Measurements from ENCODE around the gene CPPED1.

CPPED1 gene

DNA sequence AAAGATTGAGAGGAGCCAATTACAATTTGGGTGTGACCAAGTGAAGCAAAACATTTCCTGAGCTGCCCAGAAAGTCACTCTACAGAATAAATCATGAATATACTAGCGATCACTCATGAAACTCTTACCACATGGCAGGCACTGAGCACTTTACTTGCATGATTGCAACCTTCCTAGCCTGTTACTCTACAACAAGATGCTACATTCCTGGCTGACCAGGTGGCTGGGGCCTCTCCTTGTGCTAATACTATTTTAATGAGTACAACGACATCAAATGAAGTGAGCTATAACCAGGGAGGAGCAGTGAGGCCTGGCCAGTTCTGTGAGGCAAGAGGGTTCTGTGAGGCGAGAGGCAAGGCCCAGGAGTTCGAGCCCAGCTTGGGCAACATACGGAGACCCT is 75.2 kb downstream of the CPPED1 start:
- DNase-seq = peak; percentile 18

- no peak for DNase-seq
Observed at GRCh38 chr16:12724226-12724625, 79.5 kb downstream of the CPPED1 start.

- DNase-seq = no peak
Observed at GRCh38 chr16:12723681-12724080, 80.0 kb downstream of the CPPED1 start.

DNA sequence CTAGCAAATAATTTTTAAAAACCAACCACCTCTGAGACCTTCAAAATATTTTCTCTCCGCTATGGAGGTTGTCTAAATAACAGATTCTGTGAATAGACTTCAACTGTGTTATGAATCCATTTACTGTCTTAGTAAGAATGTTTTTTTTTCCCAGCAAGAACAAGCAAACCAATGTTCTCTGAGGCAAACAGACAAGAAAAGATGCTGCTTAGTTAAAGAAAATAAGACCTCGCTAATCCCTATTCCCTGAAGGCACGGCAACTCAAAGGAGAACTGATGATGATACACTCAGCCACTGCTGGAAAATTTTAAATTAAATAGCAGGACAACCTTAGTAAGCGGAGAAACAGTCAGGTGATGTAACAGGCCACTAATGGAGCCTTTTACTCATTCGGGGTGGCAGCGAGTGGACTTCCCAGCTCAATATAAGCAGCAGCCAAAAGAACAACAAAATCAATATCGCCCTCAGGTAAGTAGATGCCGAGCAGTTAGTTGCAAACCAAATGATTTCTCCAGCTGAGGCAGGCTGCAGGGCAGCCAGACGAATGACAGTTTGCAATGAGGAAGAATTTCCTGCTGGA is 81.8 kb downstream of the CPPED1 start:
- no peak for DNase-seq

- DNase-seq = no peak
Observed at GRCh38 chr16:12719972-12720371, 83.7 kb downstream of the CPPED1 start.

DNA sequence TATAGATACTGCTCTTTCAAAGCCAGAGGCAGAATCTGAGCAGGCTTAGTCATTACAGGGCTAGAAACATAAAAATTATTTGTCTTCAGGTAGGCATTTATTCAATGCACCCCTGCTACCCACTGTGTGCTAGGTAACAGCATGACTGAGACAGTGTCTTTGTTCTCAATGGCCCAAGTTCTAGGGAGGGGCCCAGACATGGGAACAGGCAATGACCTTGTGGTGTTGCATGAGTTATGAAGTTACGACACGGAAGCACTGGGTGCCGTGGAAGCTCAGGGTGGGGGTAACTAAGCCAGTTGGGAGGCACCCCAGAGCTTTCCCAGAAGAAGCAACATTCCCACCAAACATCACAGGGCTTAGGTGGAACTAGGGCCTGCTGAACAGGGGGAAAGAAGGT is 87.0 kb downstream of the CPPED1 start:
- no peak for DNase-seq

- DNase-seq = no peak
Observed at GRCh38 chr16:12709807-12710206, 93.9 kb downstream of the CPPED1 start.

DNA sequence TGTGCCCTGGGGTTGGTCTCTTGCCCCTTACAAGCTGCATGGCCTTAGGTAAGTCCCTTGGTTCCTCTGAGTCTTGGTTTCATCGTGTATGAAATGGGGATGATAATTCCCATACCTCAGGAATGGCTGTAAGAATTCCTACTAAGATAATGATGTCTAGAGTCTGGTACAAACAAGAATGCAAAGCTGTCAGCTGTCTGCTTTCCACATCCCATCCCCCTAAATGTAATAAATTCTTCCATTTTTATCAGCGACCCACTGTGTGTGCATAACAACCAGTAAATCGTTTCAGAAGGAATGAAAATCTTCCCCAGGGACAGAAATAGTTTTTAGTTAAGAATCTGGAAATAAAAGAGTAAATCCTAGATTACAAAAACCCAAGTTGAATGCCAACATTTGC is 95.4 kb downstream of the CPPED1 start:
- DNase-seq = no peak

GRCh38 chr16:12706628-12707027 is 97.1 kb downstream of the CPPED1 start:
- DNase-seq = no peak

DNA sequence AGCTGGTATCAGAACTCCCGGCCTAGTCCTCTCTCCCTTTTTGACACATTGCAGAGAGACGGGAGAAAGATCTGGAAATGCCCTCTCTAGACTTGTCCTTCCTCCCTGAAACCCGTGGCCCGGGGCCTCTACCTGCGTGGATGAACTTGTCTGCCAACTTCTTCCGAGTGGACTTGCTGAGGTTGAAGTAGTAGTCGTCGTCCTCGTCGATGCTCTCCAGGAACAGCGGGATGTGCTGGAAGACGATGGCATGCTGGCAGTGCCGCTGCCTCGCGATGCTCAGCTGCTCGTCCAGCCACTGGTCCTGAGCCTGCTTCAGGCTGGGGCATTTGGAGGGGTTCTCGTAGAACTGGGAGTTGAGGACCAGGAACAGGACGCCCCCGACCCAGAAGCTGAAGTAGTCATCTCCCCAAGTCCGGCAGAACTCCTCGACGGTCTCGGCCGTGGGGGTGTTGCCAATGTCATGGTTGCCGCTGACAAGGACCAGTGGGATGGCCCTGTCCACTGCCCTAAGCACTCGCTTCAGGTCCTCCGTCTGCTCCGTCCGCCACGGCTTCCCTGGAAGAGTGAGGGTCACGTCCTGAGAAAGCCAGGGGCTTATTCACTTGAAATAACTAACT is 99.1 kb downstream of the CPPED1 start:
- DNase-seq = no peak

GRCh38 chr16:12703935-12704334 is 99.8 kb downstream of the CPPED1 start:
- no peak for DNase-seq

DNA sequence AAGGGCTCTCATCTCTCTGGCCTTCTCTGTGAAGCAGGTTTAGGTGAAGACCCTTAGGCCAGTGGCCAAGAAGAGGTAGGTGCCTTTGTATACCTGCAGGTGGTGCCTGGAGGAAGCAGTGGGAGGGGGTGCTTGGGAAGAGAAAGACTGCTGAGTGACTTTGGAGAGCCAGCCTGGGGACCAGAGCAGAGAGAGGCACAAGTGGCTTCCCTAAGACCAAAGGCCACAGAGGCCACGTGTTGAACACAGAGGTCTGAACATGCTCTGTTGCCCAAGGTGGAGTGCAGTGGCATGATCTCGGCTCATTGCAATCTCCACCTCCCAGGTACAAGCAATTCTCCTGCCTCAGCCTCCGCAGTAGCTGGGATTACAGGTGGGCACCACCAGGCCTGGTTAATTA is 103.5 kb downstream of the CPPED1 start:
- no peak for DNase-seq

GRCh38 chr16:12699161-12699560 is 104.5 kb downstream of the CPPED1 start:
- DNase-seq = no peak

DNA sequence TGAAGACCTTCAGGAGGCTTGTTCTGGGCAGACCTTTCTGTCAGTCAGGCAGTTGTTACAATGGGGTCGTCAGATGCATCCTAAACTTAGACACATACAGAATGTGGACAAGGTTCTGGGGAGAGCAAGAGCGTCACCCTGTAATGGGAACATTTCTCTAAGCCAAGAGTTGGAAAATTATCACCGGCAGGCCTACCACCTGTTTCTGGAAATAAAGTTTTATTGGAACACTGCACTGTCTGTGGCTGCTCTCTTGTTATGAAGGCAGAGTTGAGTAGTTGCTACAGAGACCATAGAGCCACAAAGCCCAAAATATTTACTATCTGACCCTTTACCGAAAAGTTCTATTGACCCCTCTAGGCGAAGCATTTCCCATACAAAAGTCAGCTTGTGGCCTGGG is 106.2 kb downstream of the CPPED1 start:
- DNase-seq = no peak

DNA sequence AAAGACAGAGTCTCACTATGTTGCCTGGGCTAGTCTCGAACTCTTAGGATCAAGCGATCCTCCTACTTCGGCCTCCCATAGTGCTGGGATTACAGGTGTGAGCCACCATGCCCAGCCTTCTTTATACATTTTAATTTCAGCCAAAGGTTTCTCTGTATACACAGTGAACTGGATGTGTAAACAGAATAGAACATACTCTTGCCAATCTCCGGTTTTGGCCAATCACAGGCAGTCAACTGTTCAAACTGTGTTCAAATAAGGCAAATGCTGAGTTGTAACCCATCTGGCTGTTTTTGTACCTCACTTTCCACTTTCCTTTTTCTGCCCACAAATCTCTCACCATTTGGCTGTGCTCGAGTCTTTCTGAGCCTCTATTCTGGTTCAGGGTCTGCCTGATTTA is 108.2 kb downstream of the CPPED1 start:
- no peak for DNase-seq

DNA sequence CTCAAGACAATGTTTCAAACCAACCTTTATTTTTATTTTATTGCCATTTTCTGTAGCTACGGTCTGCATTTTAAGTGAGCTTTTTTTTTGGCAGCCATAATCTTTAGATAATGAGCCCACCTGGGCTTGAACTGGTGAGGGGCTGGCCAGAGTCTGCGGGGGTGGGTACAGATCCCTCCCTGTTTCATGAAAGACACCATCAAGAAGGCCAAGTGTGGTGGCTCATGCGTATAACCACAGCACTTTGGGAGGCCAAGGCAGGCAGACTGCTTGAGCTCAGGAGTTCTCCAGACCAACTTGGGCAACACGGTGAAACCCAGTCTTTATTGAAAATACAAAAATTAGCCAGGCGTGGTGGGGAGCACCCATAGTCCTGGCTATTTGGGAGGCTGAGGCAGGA is 113.7 kb downstream of the CPPED1 start:
- no peak for DNase-seq

DNA sequence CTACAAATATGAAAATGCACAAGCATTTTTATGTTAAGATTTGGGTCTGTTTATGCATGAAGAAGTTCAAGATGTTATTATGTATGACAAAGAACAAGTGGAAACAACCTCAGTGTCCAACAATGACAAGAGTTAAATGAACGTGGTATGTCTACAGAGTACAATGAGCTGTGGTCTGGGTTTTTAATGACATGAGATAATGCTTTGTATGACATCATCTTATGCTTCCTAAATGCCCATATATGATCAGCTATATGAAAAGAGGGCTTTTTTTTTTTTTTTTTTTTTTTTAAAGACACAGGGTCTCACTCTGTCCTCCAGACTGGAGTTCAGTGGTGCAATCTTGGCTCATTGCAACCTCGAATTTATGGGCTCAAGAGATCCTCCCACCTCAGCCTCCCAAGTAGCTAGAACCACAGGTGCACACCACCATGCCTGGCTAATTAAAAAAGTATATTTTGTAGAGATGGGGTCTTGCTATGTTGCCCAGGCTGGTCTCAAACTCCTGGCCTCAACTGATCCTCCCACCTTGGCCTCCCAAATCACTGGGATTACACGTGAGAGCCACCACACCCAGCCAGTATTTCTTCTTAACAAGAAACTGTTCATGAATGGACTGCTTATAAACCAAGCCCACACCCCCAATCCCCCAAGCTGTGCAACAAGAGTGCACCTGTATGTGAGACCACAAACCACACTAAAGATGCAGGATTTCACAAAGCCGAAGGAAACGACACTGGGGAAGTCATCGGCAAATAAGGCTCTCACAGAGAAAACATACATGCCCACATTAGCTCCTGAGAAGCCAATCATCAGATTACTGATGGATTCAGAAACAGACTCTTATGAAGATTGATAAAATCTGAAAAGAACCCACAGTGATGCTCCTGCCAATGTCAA is 114.5 kb downstream of the CPPED1 start:
- DNase-seq = no peak

- DNase-seq = no peak
Observed at GRCh38 chr16:12685806-12686205, 117.9 kb downstream of the CPPED1 start.

DNA sequence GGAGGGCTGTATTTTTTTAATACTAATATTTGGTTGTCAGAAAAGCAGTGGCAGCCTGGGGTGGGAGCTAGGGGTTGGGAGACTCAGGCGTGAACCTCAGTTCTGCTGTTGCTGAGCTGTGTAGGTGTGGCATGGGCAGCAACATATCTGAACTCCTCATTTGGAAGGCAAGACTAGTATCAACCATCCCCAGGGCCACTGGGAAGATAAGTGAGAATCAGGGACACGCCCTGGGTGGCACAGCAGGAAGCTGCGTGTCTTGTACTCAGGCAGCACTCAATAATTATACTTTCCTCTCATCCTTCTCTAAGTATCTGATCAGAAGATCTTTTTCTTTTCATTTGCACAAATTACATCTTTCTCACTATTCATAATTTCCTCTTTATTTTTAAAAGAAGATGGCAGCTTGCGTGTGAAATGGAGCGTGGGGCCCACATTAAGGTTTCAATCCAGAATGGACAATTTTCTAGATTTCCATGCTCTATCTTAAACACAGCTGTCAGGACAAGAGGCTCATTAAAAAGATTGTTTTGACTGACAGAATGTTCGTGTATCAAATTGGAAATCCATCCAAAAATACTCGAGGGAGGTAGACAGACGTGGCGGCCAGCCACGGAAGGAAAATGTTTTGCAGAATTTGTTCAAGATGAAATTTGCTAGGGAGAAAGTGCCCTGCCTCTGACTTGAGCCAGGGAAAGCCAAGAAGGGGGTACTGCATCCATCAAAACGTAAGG is 121.1 kb downstream of the CPPED1 start:
- no peak for DNase-seq

- DNase-seq = no peak
Observed at GRCh38 chr16:12681653-12682052, 122.0 kb downstream of the CPPED1 start.

DNA sequence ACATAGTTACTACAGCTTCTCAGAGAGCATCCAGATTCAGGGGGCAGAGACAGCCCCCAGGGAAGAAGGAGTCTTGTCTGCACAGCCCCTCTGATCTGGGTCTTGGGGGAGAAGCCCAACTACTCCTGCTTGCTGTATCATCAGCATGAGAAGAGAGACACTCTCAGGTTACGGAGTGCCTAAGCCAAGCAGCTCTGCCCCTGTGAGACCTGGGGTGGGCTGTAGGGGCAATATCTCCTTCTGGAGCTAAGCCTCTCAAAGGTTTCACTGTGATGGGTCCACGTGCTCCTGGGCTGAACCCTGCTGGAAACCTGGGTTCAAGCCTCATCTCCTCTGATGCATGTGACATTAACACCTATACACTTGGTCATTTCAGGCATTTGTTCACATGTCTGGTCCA is 123.2 kb downstream of the CPPED1 start:
- DNase-seq = no peak

- no peak for DNase-seq
Observed at GRCh38 chr16:12679660-12680272, 123.9 kb downstream of the CPPED1 start.

DNA sequence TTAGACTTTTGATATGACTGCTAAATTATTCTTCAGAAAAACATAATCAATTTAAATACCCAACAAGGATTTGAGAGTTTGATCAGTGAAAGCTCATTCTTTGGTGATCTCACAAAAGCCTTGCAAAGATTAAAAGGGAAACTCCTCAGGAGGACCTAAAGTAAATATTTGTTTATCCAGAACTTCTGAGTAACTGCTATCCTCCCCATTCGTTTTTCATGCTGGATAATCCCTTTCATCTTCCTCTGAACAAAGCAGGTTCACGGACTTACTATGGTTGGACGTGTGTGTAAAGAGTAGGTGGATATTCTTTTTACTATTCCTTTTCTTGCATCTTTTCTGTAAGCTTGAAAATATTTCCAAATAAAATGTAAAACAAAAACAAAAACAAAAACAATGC is 124.7 kb downstream of the CPPED1 start:
- no peak for DNase-seq
